Upper lobe of right lung (tissue), 1 donor: ENCODE results near the gene TOP3A. TPM values are rescaled to one million over a fixed set of nuclear protein-coding genes. Genes with fewer than 3 reads are reported as not detected.
A peak's percentile ranks its signal among the peaks of the same experiment; 100 is the strongest.

ENCODE experiments used
- ATAC-seq: fragments of 200-7000 bp; cut with Tn5 transposase; one replicate; pipeline ENCODE4 v1.9.1; 2020; ENCODE audit warnings: mild to moderate bottlenecking, moderate library complexity
- DNase-seq: peaks from one replicate; pipeline ENCODE4 v3.0.0-alpha.2; 2020
- H3K27ac ChIP-seq: fragments of 200-600 bp; one replicate; pipeline ENCODE4 v1.8.0; 2022
- H3K27me3 ChIP-seq: fragments of 200-600 bp; one replicate; pipeline ENCODE4 v1.8.0; 2022; ENCODE audit warnings: mild to moderate bottlenecking
- H3K36me3 ChIP-seq: fragments of 200-600 bp; one replicate; pipeline ENCODE4 v1.8.0; 2022
- H3K4me1 ChIP-seq: fragments of 200-600 bp; one replicate; pipeline ENCODE4 v1.8.0; 2022
- H3K4me3 ChIP-seq: fragments of 200-600 bp; one replicate; pipeline ENCODE4 v1.8.0; 2022; ENCODE audit warnings: mild to moderate bottlenecking
- H3K9me3 ChIP-seq: fragments of 200-600 bp; one replicate; pipeline ENCODE4 v1.8.0; 2022
- intact Hi-C: fragments of 100-400 bp; cut with DNase I; formaldehyde crosslinking; loops from one replicate; pipeline ENCODE4 v1.11.0; 2022
- total RNA-seq: library from RNA; stranded (reverse); fragmentation: NEBNext Ultra II Directional; extraction: Animal tissue kit (Norgen Biotek cat#: 25700); gene quantifications from one replicate; pipeline ENCODE4 v1.2.1, GENCODE V29; 2021
- TF ChIP-seq, protein P1 (sequence below): fragments of 200-600 bp; IDR thresholded peaks from one replicate; pipeline ENCODE4 v1.8.0; 2022; ENCODE audit warnings: antibody characterized with exemption
- donor health status: DM: no; HTN: yes; CAD: no; lungs with severe emphysema.

TOP3A gene
- total RNA-seq, 1 donor from 2014 or later, result 29.5 TPM

DNA sequence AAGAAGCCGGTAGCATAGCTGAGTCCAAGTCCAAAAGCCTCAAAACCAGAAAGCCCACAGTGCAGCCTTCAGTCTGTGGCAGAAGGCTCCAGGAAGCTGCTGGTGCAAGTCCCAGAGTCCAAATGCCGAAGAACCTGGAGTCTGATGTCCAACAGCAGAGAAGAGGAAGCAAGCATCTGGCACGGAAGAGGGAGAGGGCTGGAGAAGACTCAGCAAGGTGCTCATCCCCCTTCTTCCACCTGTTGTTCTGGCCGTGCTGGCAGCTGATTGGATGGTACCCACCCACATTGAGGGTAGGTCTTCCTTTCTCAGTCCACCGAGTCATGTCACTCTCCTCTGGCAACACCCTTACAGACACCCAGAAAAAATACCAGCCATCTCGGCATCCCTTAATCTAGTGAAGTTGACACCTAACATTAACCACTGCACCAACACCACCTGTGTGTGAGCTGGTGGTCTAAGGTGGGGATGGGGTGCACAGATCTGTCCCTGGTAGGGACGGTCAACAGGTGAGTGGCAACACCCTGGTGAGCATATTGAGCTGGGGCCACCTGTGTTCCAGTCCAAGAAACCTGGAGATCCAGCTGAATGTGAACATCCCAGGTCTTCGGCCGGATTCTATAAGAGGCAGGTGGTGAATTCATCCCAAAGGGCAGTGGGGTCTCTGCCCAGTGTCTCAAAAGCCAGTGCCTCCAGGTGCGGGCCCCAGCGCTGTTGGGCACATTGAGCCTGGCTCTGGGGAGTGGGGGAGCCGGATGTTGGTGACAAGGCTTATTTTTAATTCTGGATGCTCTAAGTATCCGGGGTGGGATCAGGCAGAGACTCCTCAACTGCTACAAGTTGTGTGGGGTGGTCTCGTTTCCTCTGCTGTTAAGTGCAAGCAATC is 44.5 kb downstream of the TOP3A start:
- H3K27me3 ChIP-seq, result no peaks in the 10 kb centered on the region
- intact Hi-C loops, result no loop called here
- no peaks in the 10 kb centered on the region for H3K9me3 ChIP-seq
- no peak for DNase-seq
- ATAC-seq, result no peak
- no peak overlapping the region for H3K4me3 ChIP-seq
- no peaks in the 10 kb centered on the region for H3K4me1 ChIP-seq
- H3K27ac ChIP-seq, result no peak overlapping the region
- TF ChIP-seq, protein P1, sequence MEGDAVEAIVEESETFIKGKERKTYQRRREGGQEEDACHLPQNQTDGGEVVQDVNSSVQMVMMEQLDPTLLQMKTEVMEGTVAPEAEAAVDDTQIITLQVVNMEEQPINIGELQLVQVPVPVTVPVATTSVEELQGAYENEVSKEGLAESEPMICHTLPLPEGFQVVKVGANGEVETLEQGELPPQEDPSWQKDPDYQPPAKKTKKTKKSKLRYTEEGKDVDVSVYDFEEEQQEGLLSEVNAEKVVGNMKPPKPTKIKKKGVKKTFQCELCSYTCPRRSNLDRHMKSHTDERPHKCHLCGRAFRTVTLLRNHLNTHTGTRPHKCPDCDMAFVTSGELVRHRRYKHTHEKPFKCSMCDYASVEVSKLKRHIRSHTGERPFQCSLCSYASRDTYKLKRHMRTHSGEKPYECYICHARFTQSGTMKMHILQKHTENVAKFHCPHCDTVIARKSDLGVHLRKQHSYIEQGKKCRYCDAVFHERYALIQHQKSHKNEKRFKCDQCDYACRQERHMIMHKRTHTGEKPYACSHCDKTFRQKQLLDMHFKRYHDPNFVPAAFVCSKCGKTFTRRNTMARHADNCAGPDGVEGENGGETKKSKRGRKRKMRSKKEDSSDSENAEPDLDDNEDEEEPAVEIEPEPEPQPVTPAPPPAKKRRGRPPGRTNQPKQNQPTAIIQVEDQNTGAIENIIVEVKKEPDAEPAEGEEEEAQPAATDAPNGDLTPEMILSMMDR, result no peak
- H3K36me3 ChIP-seq, result peaks cover 21% of the 10 kb centered on the region

- no peak for ATAC-seq
- TF ChIP-seq, protein P1, result no peak
These were observed 46.7 kb downstream of the TOP3A start for GRCh38 chr17:18267927-18268711.

DNA sequence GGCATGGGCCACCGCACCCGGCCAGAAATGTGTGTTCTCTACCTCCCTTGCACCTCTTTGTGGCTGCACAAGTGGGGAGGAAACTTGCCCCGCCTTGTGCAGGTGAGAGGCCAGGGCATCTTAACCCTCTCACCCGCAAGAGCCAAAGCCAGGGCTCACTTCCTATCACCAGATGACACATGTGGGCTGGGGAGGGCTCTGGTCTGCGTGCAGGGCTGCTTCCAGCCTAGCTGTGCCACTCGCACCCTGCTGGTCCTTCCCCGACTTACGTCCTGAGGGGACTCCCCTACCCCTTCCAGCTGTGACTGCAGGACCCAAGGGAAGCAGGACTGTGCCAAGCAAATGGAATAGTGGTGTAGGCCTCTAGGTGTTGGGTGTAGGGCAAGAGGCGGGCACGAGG is 47.4 kb downstream of the TOP3A start:
- H3K4me3 ChIP-seq, result no peak overlapping the region
- TF ChIP-seq, protein P1, result no peak
- intact Hi-C loops, result no loop called here
- DNase-seq (no peak), ATAC-seq (no peak)
- no peak overlapping the region for H3K27ac ChIP-seq
- no peaks in the 10 kb centered on the region for H3K27me3 ChIP-seq
- peaks cover 2% of the 10 kb centered on the region for H3K4me1 ChIP-seq
- no peaks in the 10 kb centered on the region for H3K9me3 ChIP-seq
- peaks cover 32% of the 10 kb centered on the region for H3K36me3 ChIP-seq

More at GRCh38 chr17:18267927-18268711, 46.7 kb downstream of the TOP3A start:
- H3K4me1 ChIP-seq, result no peaks in the 10 kb centered on the region
- H3K36me3 ChIP-seq, result peaks cover 29% of the 10 kb centered on the region
- intact Hi-C loops, result no loop called here
- DNase-seq, result no peak
- no peaks in the 10 kb centered on the region for H3K9me3 ChIP-seq
- no peaks in the 10 kb centered on the region for H3K27me3 ChIP-seq
- no peak overlapping the region for H3K4me3 ChIP-seq
- no peak overlapping the region for H3K27ac ChIP-seq

- Histone ChIP-seq H3K9me3 (no peaks in the 10 kb centered on the region), H3K27ac (no peak overlapping the region), H3K4me3 (no peak overlapping the region), H3K36me3 (peaks cover 32% of the 10 kb centered on the region), H3K4me1 (peaks cover 25% of the 10 kb centered on the region), H3K27me3 (no peaks in the 10 kb centered on the region)
- ATAC-seq, result no peak
- no peak for DNase-seq
- TF ChIP-seq, protein P1, result no peak
- intact Hi-C loops, result no loop called here
These were observed 50.7 kb downstream of the TOP3A start for GRCh38 chr17:18263885-18264682.

GRCh38 chr17:18262641-18263040 is 52.2 kb downstream of the TOP3A start:
- peak; percentile 84 for DNase-seq
- no peak overlapping the region for H3K4me3 ChIP-seq
- no peaks in the 10 kb centered on the region for H3K27me3 ChIP-seq
- TF ChIP-seq, protein P1, result no peak
- peaks cover 28% of the 10 kb centered on the region for H3K4me1 ChIP-seq
- no peak for ATAC-seq
- no peak overlapping the region for H3K27ac ChIP-seq
- H3K36me3 ChIP-seq, result peaks cover 32% of the 10 kb centered on the region
- intact Hi-C loops, result no loop called here
- no peaks in the 10 kb centered on the region for H3K9me3 ChIP-seq
